PC-3 (cell line): ENCODE results near the gene RBP3.

Source experiments
- CTCF ChIP-seq: fragments of 300-600 bp; sonication (generic); conservative IDR thresholded peaks from 2 replicates; pipeline ENCODE4 v1.5.1; 2017; ENCODE audit warnings: antibody characterized with exemption, low read depth, mild to moderate bottlenecking, low read length
- EZH2 ChIP-seq: fragments of 300-600 bp; sonication (generic); IDR thresholded peaks from one replicate; pipeline ENCODE4 v1.6.1; 2017; ENCODE audit warnings: antibody characterized with exemption, mild to moderate bottlenecking, low read length; ENCODE audit not compliant: unreplicated experiment

GRCh38 chr10:47374611-47375536 lies 26.7 kb downstream of the RBP3 start:
- TF ChIP-seq CTCF = no peak
- no peak for TF ChIP-seq EZH2
